AG04450 (cell line): ENCODE results near the gene USP34. TPM values are rescaled to one million over a fixed set of nuclear protein-coding genes. Genes with fewer than 3 reads are reported as not detected.
"Not testable (repeated sequence)": the region's sequence is repeated elsewhere in the genome, so short reads cannot be mapped to it uniquely, and the experiment has no call there.

Experiments
- CTCF ChIA-PET: fragments of 300-600, 350-600 bp; formaldehyde crosslinking; extraction: SDS; loops from one replicate; lab custom pipeline; 2022; ENCODE audit warnings: antibody characterized with exemption, inconsistent platforms; lab: Charles Lee
- POLR2A ChIA-PET: fragments of 350-600 bp; formaldehyde crosslinking; extraction: SDS; loops from one replicate; lab custom pipeline; 2021; ENCODE audit warnings: antibody characterized with exemption, inconsistent platforms; lab: Yijun Ruan, JAX
- DNase-seq: peaks from one replicate; pipeline ENCODE4 v3.0.0-alpha.2; 2011; ENCODE audit warnings: low read depth, low spot score
- H3K27ac ChIP-seq: one replicate; pipeline ENCODE4 v1.5.1; 2012; ENCODE audit warnings: low read depth, low read length, control low read depth
- H3K27me3 ChIP-seq: one replicate; pipeline ENCODE4 v1.6.0; 2012; ENCODE audit warnings: low read length; ENCODE audit not compliant: control insufficient read depth, insufficient read depth
- H3K4me3 ChIP-seq: 2 replicates; pipeline ENCODE4 v1.5.1; 2011; ENCODE audit warnings: mild to moderate bottlenecking, low read depth, low read length, control low read depth
- H3K9me3 ChIP-seq: 2 replicates; pipeline ENCODE4 v1.5.1; 2012; ENCODE audit warnings: low read length; ENCODE audit not compliant: control insufficient read depth, insufficient read depth
- polyA plus RNA-seq: library from polyadenylated mRNA; depleted of rRNA; stranded (reverse); fragments of >200 nt; gene quantifications from 2 replicates; pipeline ENCODE4 v1.2.3, GENCODE V29; 2011
- TF ChIP-seq, protein P1 (sequence below): IDR thresholded peaks from 2 replicates; pipeline ENCODE4 v1.5.1; 2011; ENCODE audit warnings: low read depth, low read length, control low read depth, inconsistent platforms

The USP34 gene
- polyA plus RNA-seq, 1 experiment = 92.3 TPM

DNA sequence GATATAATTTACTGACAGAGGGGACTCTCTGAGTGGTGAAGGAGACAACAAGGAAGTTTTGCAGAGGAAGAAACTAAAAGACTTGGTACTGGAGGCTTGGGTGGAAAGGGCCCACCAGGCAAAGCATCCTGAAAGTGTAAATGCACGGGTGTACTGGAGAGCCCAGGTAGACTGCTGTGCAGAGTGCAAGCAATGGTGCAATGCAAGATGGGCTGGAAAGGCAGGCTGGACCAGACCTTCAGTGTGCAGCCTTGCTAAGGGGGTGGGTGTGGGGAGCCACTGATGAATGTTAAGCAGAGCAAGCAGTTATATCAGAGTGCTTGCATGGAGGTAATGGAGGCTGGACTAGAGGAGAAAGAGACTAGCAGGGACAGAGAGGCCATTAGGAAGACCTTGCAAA, 298.2 kb downstream of the USP34 start:
- H3K27ac ChIP-seq = no peak overlapping the region
- POLR2A ChIA-PET = interaction anchor here (1.5 kb wide), 1 partner anchor 28 kb away, joined by 4 read pairs; no protein-coding TSS in a partner anchor

DNA sequence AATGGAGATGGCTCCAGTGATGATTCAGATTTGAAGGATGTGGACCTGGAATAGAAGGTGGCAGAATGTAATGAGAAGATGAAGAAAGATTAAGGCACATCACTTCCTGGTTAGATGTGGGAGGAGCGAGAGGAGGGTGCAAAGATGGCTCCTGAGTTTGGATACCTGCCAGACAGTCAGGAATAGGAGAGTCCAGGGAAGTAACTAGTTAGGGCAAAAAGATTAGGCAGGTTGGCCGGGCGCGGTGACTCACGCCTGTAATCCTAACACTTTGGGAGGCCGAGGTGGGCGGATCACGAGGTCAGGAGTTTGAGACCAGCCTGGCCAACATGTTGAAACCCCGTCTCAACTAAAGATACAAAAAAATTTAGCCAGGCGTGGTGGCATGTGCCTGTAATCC, 303.3 kb downstream of the USP34 start:
- H3K9me3 ChIP-seq = no peaks in the 10 kb centered on the region
- CTCF ChIA-PET = no interaction called here
- TF ChIP-seq, protein P1, sequence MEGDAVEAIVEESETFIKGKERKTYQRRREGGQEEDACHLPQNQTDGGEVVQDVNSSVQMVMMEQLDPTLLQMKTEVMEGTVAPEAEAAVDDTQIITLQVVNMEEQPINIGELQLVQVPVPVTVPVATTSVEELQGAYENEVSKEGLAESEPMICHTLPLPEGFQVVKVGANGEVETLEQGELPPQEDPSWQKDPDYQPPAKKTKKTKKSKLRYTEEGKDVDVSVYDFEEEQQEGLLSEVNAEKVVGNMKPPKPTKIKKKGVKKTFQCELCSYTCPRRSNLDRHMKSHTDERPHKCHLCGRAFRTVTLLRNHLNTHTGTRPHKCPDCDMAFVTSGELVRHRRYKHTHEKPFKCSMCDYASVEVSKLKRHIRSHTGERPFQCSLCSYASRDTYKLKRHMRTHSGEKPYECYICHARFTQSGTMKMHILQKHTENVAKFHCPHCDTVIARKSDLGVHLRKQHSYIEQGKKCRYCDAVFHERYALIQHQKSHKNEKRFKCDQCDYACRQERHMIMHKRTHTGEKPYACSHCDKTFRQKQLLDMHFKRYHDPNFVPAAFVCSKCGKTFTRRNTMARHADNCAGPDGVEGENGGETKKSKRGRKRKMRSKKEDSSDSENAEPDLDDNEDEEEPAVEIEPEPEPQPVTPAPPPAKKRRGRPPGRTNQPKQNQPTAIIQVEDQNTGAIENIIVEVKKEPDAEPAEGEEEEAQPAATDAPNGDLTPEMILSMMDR = no peak
- POLR2A ChIA-PET = interaction anchor here (1.2 kb wide), 1 partner anchor 9 kb away, joined by 3 read pairs; no protein-coding TSS in a partner anchor
- no peaks in the 10 kb centered on the region for H3K27me3 ChIP-seq
- H3K4me3 ChIP-seq = no peak overlapping the region
- no peak overlapping the region for H3K27ac ChIP-seq
- DNase-seq = no peak

More for the DNA sequence above, 298.2 kb downstream of the USP34 start:
- DNase-seq = no peak
- no peaks in the 10 kb centered on the region for H3K9me3 ChIP-seq
- CTCF ChIA-PET = interaction anchor here (0.6 kb wide), 1 partner anchor 1523 kb away, joined by 3 read pairs; no protein-coding TSS in a partner anchor
- H3K27me3 ChIP-seq = no peaks in the 10 kb centered on the region
- H3K4me3 ChIP-seq = no peak overlapping the region
- TF ChIP-seq, protein P1 = no peak

DNA sequence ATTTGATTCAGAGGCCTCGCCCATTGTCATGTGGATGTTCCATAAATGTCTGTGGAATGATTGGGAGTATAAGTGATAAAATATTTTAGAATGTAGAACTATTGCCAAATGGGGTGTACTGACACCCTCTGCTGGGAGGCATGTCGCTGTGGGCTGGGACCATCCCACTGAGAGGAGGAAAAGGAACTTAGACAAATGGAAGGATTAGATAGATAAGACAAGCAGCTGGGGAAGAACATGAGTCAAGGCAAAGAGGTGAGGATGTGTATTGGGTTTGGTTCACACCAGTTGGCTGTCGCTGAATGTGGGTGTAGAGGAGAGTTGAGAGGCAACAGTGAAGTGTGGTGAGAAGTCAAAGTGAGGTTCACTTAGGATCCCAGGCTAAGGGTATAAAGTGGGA, 304.9 kb downstream of the USP34 start:
- Histone ChIP-seq H3K9me3 (no peaks in the 10 kb centered on the region), H3K27ac (no peak overlapping the region), H3K4me3 (no peak overlapping the region), H3K27me3 (no peaks in the 10 kb centered on the region)
- CTCF ChIA-PET = no interaction called here
- DNase-seq = no peak
- TF ChIP-seq, protein P1 = no peak
- POLR2A ChIA-PET = no interaction called here

DNA sequence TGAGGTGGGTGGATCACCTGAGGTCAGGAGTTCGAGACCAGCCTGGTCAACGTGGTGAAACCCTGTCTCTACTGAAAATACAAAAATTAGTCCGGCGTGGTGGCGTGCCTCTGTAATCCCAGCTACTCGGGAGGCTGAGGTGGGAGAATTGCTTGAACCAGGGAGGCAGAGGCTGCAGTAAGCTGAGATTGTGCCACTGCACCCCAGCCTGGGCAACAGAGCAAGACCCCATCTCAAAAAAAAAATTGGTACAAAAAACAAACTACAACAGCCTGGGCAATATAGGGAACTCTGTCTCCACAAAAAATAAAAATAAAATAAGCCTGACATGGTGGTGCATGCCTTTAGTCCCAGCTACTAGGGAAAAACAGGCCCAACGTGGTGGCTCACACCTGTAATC, 305.8 kb downstream of the USP34 start:
- H3K4me3 ChIP-seq, DNase-seq, H3K27ac ChIP-seq, CTCF ChIA-PET, H3K9me3 ChIP-seq, POLR2A ChIA-PET, H3K27me3 ChIP-seq: not testable (repeated sequence)

DNA sequence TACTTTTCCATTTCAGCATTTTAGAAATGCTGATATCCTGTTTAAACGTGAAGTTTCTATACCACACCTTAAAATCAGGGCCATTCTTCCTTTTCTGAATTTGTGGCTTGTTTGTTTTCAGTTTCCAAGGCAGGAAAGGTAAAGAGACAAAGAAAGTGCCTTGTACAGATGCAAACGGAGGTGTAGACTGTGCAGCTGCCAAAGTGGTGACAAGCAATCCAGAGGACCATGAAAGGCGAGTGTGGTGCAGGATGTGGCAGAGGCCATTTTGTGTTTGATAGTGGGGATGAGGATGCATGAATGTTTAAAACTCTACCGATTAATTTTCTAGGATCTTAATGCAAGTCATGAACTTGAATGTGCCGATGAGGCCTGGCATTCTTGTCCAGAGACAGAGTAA, 308.2 kb downstream of the USP34 start:
- H3K27ac ChIP-seq = no peak overlapping the region
- no peak overlapping the region for H3K4me3 ChIP-seq
- TF ChIP-seq, protein P1 = no peak
- DNase-seq = no peak
- ChIA-PET POLR2A (no interaction called here), CTCF (no interaction called here)
- peaks cover 4% of the 10 kb centered on the region; the same call in 1 of the 2 replicates for H3K9me3 ChIP-seq
- H3K27me3 ChIP-seq = no peaks in the 10 kb centered on the region
